Subcutaneous preadipocyte (primary cell): ENCODE data around the gene STARD10. TPM values are rescaled to one million over a fixed set of nuclear protein-coding genes. Genes with fewer than 3 reads are reported as not detected.

Source experiments
- small RNA-seq: library from RNA; depleted of rRNA; stranded (forward); fragments of <200 nt; gene quantifications from one replicate; pipeline ENCODE3, GENCODE V24; 2012
- total RNA-seq: library from RNA; depleted of rRNA; stranded (reverse); fragments of >200 nt; gene quantifications from 2 replicates; pipeline ENCODE4 v1.2.3, GENCODE V29; 2012

STARD10 gene, protein sequence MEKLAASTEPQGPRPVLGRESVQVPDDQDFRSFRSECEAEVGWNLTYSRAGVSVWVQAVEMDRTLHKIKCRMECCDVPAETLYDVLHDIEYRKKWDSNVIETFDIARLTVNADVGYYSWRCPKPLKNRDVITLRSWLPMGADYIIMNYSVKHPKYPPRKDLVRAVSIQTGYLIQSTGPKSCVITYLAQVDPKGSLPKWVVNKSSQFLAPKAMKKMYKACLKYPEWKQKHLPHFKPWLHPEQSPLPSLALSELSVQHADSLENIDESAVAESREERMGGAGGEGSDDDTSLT
- total RNA-seq = 5.5 and 7.2 TPM in 2 replicates

GRCh38 chr11:72793425-72794367, at the start of gene STARD10:
Gene STARD10, minus strand, starts transcription at chr11:72794047. Its CDS starts 12,866 bp downstream, at chr11:72781181.

DNA sequence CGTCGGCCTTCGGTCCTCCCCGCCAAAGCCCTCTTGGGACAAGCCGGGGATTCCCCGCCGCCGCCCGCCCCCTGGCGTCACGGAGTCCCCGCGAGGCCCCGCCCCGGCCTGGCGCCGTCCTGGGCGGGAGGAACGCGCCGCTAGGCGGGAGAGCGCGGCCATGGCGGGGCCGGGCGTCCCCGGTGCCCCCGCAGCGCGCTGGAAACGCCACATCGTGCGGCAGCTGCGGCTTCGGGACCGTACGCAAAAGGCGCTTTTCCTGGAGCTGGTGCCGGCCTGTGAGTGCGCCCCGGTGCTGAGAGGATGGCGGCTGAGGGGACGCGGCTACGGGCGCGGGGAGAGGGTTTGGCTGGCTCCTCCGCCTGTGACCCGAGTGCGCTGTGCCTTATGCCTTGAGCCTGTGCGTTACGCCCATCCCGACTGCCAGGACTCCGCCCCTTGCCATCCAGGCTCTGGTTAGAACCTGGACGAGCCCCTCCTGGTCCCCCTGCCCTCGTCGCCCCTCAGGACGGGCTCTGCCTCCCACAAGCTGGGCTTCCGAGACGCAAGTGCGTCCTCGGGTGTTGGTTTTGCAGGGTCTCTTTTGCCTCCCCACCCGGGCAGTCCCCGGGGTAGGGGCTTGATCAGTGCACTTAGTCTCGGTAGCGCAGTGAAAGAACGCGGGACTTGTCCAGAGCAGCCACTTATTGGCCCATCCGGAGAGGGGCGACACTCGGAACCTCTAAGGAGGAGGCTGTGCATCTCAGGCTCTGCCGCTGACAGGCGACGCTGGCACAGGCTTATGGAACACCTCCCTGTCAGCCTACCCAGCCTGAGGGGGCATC, 20.7 kb upstream of the STARD10 start, which contains the start of gene ATG16L2:
Gene ATG16L2 (plus strand): TSS at position 126 of the 824 bp plus-strand sequence. CDS start 35 bp downstream, at position 161.

GRCh38 chr11:72752088-72752914, 41.5 kb downstream of the STARD10 start, which contains the start of gene ARAP1:
Gene ARAP1, minus strand, starts transcription at chr11:72752408. Its CDS starts 25,280 bp downstream, at chr11:72727128.

Small RNAs within 50 kb of the gene (small RNA-seq; reads per million reads assigned to genes)
- gene MIR4692 (not detected), gene RF00019 (not detected)

Other genes starting within 250 kb of the STARD10 start
- gene PDE2A, start 119.6 kb downstream of the STARD10 start, total RNA-seq = 0.37 and 1.2 TPM in 2 replicates
- 65.4 and 87.4 TPM in 2 replicates for gene ARAP1, start 41.6 kb downstream of the STARD10 start, total RNA-seq
- gene ATG16L2, start 20.4 kb upstream of the STARD10 start, total RNA-seq = 6.2 and 10.6 TPM in 2 replicates